ENCODE results near the gene ETS1. TPM values are rescaled to one million over a fixed set of nuclear protein-coding genes. Genes with fewer than 3 reads are reported as not detected.

ETS1 gene
- polyA plus RNA-seq, 1 experiment, result 32.3 TPM

GRCh38 chr11:128506356-128506755 is 81.0 kb downstream of the ETS1 start:
- no peak overlapping the region for H3K4me3 ChIP-seq (ENCODE audit: low read depth, low read length)
- CTCF ChIA-PET, result interaction anchor here (0.6 to 1.6 kb wide), 3 partner anchors 12 to 334 kb away, joined by 3 to 5 read pairs (median 4); no protein-coding TSS in a partner anchor
- DNase-seq (ENCODE audit: low read depth, low spot score), result no peak
- H3K27me3 ChIP-seq (ENCODE audit: control insufficient read depth, insufficient read depth, low read length), result no peaks in the 10 kb centered on the region
- TF ChIP-seq, protein P1, sequence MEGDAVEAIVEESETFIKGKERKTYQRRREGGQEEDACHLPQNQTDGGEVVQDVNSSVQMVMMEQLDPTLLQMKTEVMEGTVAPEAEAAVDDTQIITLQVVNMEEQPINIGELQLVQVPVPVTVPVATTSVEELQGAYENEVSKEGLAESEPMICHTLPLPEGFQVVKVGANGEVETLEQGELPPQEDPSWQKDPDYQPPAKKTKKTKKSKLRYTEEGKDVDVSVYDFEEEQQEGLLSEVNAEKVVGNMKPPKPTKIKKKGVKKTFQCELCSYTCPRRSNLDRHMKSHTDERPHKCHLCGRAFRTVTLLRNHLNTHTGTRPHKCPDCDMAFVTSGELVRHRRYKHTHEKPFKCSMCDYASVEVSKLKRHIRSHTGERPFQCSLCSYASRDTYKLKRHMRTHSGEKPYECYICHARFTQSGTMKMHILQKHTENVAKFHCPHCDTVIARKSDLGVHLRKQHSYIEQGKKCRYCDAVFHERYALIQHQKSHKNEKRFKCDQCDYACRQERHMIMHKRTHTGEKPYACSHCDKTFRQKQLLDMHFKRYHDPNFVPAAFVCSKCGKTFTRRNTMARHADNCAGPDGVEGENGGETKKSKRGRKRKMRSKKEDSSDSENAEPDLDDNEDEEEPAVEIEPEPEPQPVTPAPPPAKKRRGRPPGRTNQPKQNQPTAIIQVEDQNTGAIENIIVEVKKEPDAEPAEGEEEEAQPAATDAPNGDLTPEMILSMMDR (IDR thresholded peaks at IDR 0.05; ENCODE audit: low read depth, low read length), result 0 out of 2 replicates have a peak, but pooled peaks have one; percentile 13
- POLR2A ChIA-PET, result interaction anchor here (0.6 to 2.4 kb wide), 2 partner anchors 9 to 40 kb away, joined by 3 to 10 read pairs; no protein-coding TSS in a partner anchor
- H3K27ac ChIP-seq (ENCODE audit: low read depth, low read length), result peak overlapping the region; percentile 92
- H3K9me3 ChIP-seq (ENCODE audit: control insufficient read depth, insufficient read depth, low read length), result no peaks in the 10 kb centered on the region

GRCh38 chr11:128505449-128506065 is 81.8 kb downstream of the ETS1 start:
- TF ChIP-seq, protein P1 (IDR thresholded peaks at IDR 0.05; ENCODE audit: low read depth, low read length), result no peak
- no peaks in the 10 kb centered on the region for H3K9me3 ChIP-seq (ENCODE audit: control insufficient read depth, insufficient read depth, low read length)
- H3K27me3 ChIP-seq (ENCODE audit: control insufficient read depth, insufficient read depth, low read length), result no peaks in the 10 kb centered on the region
- no peak overlapping the region for H3K4me3 ChIP-seq (ENCODE audit: low read depth, low read length)
- DNase-seq (ENCODE audit: low read depth, low spot score), result no peak
- CTCF ChIA-PET, result interaction anchor here (0.9 to 1.6 kb wide), 3 partner anchors 13 to 216 kb away, joined by 3 to 4 read pairs (median 4); no protein-coding TSS in a partner anchor
- H3K27ac ChIP-seq (ENCODE audit: low read depth, low read length), result no peak overlapping the region
- POLR2A ChIA-PET, result interaction anchor here (0.6 to 2.4 kb wide), 2 partner anchors 8 to 39 kb away, joined by 3 to 10 read pairs; no protein-coding TSS in a partner anchor

- TF ChIP-seq, protein P1 (IDR thresholded peaks at IDR 0.05; ENCODE audit: low read depth, low read length), result no peak
- Histone ChIP-seq H3K9me3 (ENCODE audit: control insufficient read depth, insufficient read depth, low read length) (no peaks in the 10 kb centered on the region), H3K27me3 (ENCODE audit: control insufficient read depth, insufficient read depth, low read length) (no peaks in the 10 kb centered on the region), H3K27ac (ENCODE audit: low read depth, low read length) (peak overlapping the region; percentile 83), H3K4me3 (ENCODE audit: low read depth, low read length) (no peak overlapping the region)
- POLR2A ChIA-PET, result interaction anchor here (0.7 kb wide), 1 partner anchor 47 kb away, joined by 3 read pairs; no protein-coding TSS in a partner anchor
- no peak for DNase-seq (ENCODE audit: low read depth, low spot score)
- CTCF ChIA-PET, result interaction anchor here (3.1 kb wide), 1 partner anchor 126 kb away, joined by 13 read pairs; no protein-coding TSS in a partner anchor
These were observed 82.9 kb downstream of the ETS1 start for GRCh38 chr11:128504486-128504885.

DNA sequence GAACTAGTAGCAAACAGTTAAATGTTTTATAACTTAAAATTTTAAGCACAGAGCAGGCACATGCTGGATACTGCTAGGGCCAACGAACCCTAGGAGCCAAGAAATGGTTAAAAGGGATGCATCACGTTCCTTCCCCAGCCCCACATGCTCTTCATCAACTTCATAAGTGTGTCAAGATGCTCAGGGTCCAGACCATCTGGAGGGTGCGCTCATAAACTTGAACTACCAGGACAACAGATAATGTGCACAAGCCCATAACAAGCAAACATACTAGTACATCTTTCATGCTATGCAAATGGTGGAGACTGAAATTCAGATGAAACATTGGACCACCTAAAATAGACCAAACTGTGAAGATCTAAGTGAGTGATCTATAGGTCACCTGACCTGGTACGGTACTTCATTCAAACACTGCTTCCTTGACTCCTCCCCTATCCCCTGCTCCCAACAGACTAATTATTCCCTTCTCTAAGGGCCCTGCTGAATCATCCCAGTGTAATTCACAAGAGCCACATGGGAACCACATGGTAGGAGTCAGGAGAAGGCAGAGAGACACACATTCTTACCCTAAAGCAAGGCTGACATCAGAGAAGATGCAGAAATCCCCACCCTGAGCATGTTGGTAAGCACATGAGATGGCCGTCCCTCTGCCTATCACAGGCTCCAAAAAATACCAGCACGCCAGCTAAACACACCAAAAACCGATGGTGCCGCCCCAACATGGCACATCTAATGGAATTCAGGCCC is 83.9 kb downstream of the ETS1 start:
- Histone ChIP-seq H3K27me3 (ENCODE audit: control insufficient read depth, insufficient read depth, low read length) (no peaks in the 10 kb centered on the region), H3K4me3 (ENCODE audit: low read depth, low read length) (no peak overlapping the region), H3K9me3 (ENCODE audit: control insufficient read depth, insufficient read depth, low read length) (no peaks in the 10 kb centered on the region), H3K27ac (ENCODE audit: low read depth, low read length) (peak overlapping the region; percentile 83)
- ChIA-PET CTCF (interaction anchor here (1.0 to 3.1 kb wide), 2 partner anchors 127 to 129 kb away, joined by 3 to 13 read pairs; no protein-coding TSS in a partner anchor), POLR2A (interaction anchor here (0.7 to 2.0 kb wide), 2 partner anchors 13 to 46 kb away, joined by 3 to 6 read pairs; no protein-coding TSS in a partner anchor)
- peak; percentile 78 for DNase-seq (ENCODE audit: low read depth, low spot score)
- TF ChIP-seq, protein P1 (IDR thresholded peaks at IDR 0.05; ENCODE audit: low read depth, low read length), result no peak

Measured in AG04450 (cell line).